Neural progenitor cell (in vitro differentiated cells): ENCODE data around the gene FFAR2. TPM values are rescaled to one million over a fixed set of nuclear protein-coding genes. Genes with fewer than 3 reads are reported as not detected.

Experiments
- DNase-seq: peaks from one replicate; pipeline ENCODE4 v3.0.0-alpha.2; 2016; ENCODE audit warnings: low spot score
- H2AFZ ChIP-seq: fragments of 200-600 bp; sonication (generic); replicated peaks from 2 replicates; pipeline ENCODE4 v1.6.1; 2016; ENCODE audit warnings: antibody characterized with exemption
- H3F3A ChIP-seq: fragments of 200-600 bp; sonication (generic); 2 replicates; pipeline ENCODE4 v1.6.1; 2016; ENCODE audit warnings: antibody characterized with exemption, low read depth
- H3K27ac ChIP-seq: fragments of 200-600 bp; sonication (generic); 2 replicates; pipeline ENCODE4 v1.5.1; 2016; ENCODE audit warnings: mild to moderate bottlenecking
- H3K27me3 ChIP-seq: fragments of 200-600 bp; sonication (generic); 2 replicates; pipeline ENCODE4 v1.6.1; 2016; ENCODE audit warnings: mild to moderate bottlenecking, moderate library complexity
- H3K36me3 ChIP-seq: fragments of 200-600 bp; sonication (generic); 2 replicates; pipeline ENCODE4 v1.5.1; 2016
- H3K4me1 ChIP-seq: fragments of 200-600 bp; sonication (generic); 2 replicates; pipeline ENCODE4 v1.6.1; 2016; ENCODE audit warnings: mixed run types
- H3K4me2 ChIP-seq: fragments of 200-600 bp; sonication (generic); 2 replicates; pipeline ENCODE4 v1.6.1; 2016
- H3K4me3 ChIP-seq: fragments of 200-600 bp; sonication (generic); 2 replicates; pipeline ENCODE4 v1.5.1; 2016
- H3K79me2 ChIP-seq: fragments of 200-600 bp; sonication (generic); 2 replicates; pipeline ENCODE4 v1.6.1; 2016; ENCODE audit warnings: low read depth
- H3K9ac ChIP-seq: fragments of 200-600 bp; sonication (generic); 2 replicates; pipeline ENCODE4 v1.6.1; 2016
- H3K9me3 ChIP-seq: fragments of 200-600 bp; sonication (generic); 2 replicates; pipeline ENCODE4 v1.5.1; 2016; ENCODE audit warnings: low read depth
- H4K20me1 ChIP-seq: fragments of 200-600 bp; sonication (generic); 2 replicates; pipeline ENCODE4 v1.6.1; 2016; ENCODE audit warnings: low read depth
- H3K27ac Mint-ChIP-seq: 3 replicates; pipeline ENCODE4 v1.8.0; 2021; ENCODE audit warnings: mixed read lengths
- H3K27me3 Mint-ChIP-seq: 2 replicates; pipeline ENCODE4 v1.8.0; 2022; ENCODE audit warnings: low read depth, mild to moderate bottlenecking, inconsistent platforms, moderate library complexity, mixed read lengths; ENCODE audit not compliant: insufficient read depth
- H3K36me3 Mint-ChIP-seq: 3 replicates; pipeline ENCODE4 v1.8.0; 2021; ENCODE audit warnings: mixed read lengths
- H3K4me1 Mint-ChIP-seq: 3 replicates; pipeline ENCODE4 v1.8.0; 2021; ENCODE audit warnings: mixed read lengths
- H3K4me3 Mint-ChIP-seq: 3 replicates; pipeline ENCODE4 v1.8.0; 2021; ENCODE audit warnings: mild to moderate bottlenecking, moderate library complexity, mixed read lengths
- H3K9me3 Mint-ChIP-seq: 3 replicates; pipeline ENCODE4 v1.8.0; 2020; ENCODE audit warnings: mixed read lengths
- CTCF ChIP-seq: fragments of 200-600 bp; sonication (generic); IDR thresholded peaks from 2 replicates; pipeline ENCODE4 v1.5.1; 2017; ENCODE audit warnings: antibody characterized with exemption, mild to moderate bottlenecking
- EZH2 ChIP-seq: fragments of 200-600 bp; sonication (generic); IDR thresholded peaks from 2 replicates; pipeline ENCODE4 v1.6.1; 2017; ENCODE audit warnings: antibody characterized with exemption, mild to moderate bottlenecking, moderate library complexity
- EZH2phosphoT487 ChIP-seq: fragments of 200-600 bp; sonication (generic); IDR thresholded peaks from 2 replicates; pipeline ENCODE4 v1.6.1; 2017; ENCODE audit warnings: antibody characterized with exemption
- total RNA-seq: library from RNA; depleted of rRNA; stranded (reverse); fragments of >200 nt; gene quantifications from 2 replicates; pipeline ENCODE4 v1.2.3, GENCODE V29; 2015; ENCODE audit warnings: low replicate concordance

FFAR2 gene
- total RNA-seq, 1 donor from 2014 or later, result not detected

- H3K4me3 ChIP-seq, result no peak overlapping the region
- Mint-ChIP-seq H3K27ac (no peak overlapping the region), H3K27me3 (peaks cover 3% of the 10 kb centered on the region), H3K9me3 (no peaks in the 10 kb centered on the region), H3K36me3 (no peaks in the 10 kb centered on the region), H3K4me3 (no peak overlapping the region), H3K4me1 (peaks cover 7% of the 10 kb centered on the region)
- H3K4me2 ChIP-seq, result no peak overlapping the region
- H3K9me3 ChIP-seq, result no peaks in the 10 kb centered on the region
- H3K36me3 ChIP-seq, result no peaks in the 10 kb centered on the region
- H4K20me1 ChIP-seq, result no peaks in the 10 kb centered on the region
- no peak for TF ChIP-seq EZH2phosphoT487
- TF ChIP-seq EZH2, result no peak
- TF ChIP-seq CTCF, result no peak
- no peaks in the 10 kb centered on the region for H3F3A ChIP-seq
- H3K27ac ChIP-seq, result no peak overlapping the region
- no peaks in the 10 kb centered on the region for H3K27me3 ChIP-seq
- H3K9ac ChIP-seq, result no peak overlapping the region
- H2AFZ ChIP-seq, result no peak overlapping the region
- no peaks in the 10 kb centered on the region for H3K4me1 ChIP-seq
- DNase-seq, result no peak
- H3K79me2 ChIP-seq, result no peaks in the 10 kb centered on the region
These were observed 10.1 kb downstream of the FFAR2 start for GRCh38 chr19:35458192-35458591.

- H3K9me3 ChIP-seq, result no peaks in the 10 kb centered on the region
- H3K9ac ChIP-seq, result no peak overlapping the region
- H3K4me3 Mint-ChIP-seq, result no peak overlapping the region
- no peaks in the 10 kb centered on the region for H3F3A ChIP-seq
- no peak for TF ChIP-seq EZH2
- TF ChIP-seq EZH2phosphoT487, result no peak
- no peak for TF ChIP-seq CTCF
- H3K27ac ChIP-seq, result no peak overlapping the region
- H3K27me3 Mint-ChIP-seq, result peaks cover 6% of the 10 kb centered on the region
- DNase-seq, result no peak
- H3K9me3 Mint-ChIP-seq, result no peaks in the 10 kb centered on the region
- no peaks in the 10 kb centered on the region for H3K36me3 Mint-ChIP-seq
- H3K4me3 ChIP-seq, result no peak overlapping the region
- H3K4me1 Mint-ChIP-seq, result peaks cover 7% of the 10 kb centered on the region
- no peaks in the 10 kb centered on the region for H3K79me2 ChIP-seq
- no peaks in the 10 kb centered on the region for H3K27me3 ChIP-seq
- H3K27ac Mint-ChIP-seq, result no peak overlapping the region
- no peaks in the 10 kb centered on the region for H3K4me1 ChIP-seq
- no peak overlapping the region for H2AFZ ChIP-seq
- no peak overlapping the region for H3K4me2 ChIP-seq
- H4K20me1 ChIP-seq, result no peaks in the 10 kb centered on the region
- H3K36me3 ChIP-seq, result no peaks in the 10 kb centered on the region
These were observed 10.8 kb downstream of the FFAR2 start for GRCh38 chr19:35458731-35459391.

- Histone ChIP-seq H3K79me2 (no peaks in the 10 kb centered on the region), H3K4me3 (no peak overlapping the region), H3K27me3 (no peaks in the 10 kb centered on the region), H3K36me3 (no peaks in the 10 kb centered on the region), H3K9ac (no peak overlapping the region), H3K4me2 (no peak overlapping the region), H4K20me1 (no peaks in the 10 kb centered on the region), H3K9me3 (no peaks in the 10 kb centered on the region), H2AFZ (no peak overlapping the region), H3K4me1 (peaks cover 3% of the 10 kb centered on the region), H3K27ac (no peak overlapping the region), H3F3A (no peaks in the 10 kb centered on the region)
- TF ChIP-seq EZH2phosphoT487 (no peak), CTCF (no peak), EZH2 (no peak)
- Mint-ChIP-seq H3K36me3 (no peaks in the 10 kb centered on the region), H3K27ac (no peak overlapping the region), H3K27me3 (peaks cover 6% of the 10 kb centered on the region), H3K4me1 (peaks cover 7% of the 10 kb centered on the region), H3K9me3 (no peaks in the 10 kb centered on the region), H3K4me3 (no peak overlapping the region)
- DNase-seq, result no peak
These were observed 11.5 kb downstream of the FFAR2 start for GRCh38 chr19:35459414-35460082.
